Upper lobe of left lung (tissue), 6 donors: ENCODE results near the gene GTF2H3. TPM values are rescaled to one million over a fixed set of nuclear protein-coding genes. Genes with fewer than 3 reads are reported as not detected.
"Not testable (repeated sequence)": the region's sequence is repeated elsewhere in the genome, so short reads cannot be mapped to it uniquely, and the experiment has no call there.

ENCODE experiments used
- ATAC-seq, 2 donors: fragments of 200-7000 bp; cut with Tn5 transposase; one replicate each; pipeline ENCODE4 v1.9.1; 2022; ENCODE audit warnings: mild to moderate bottlenecking in 2 of 2, moderate library complexity in 2 of 2; ENCODE audit not compliant: low FRiP score in 2 of 2
- DNase-seq, 2 donors: peaks; one replicate each; pipeline ENCODE4 v3.0.0-alpha.2; 2019 to 2020
- H3K27ac ChIP-seq, 4 donors: fragments of 200-600 bp; sonication (generic); one replicate each; pipeline ENCODE4 v1.5.1; 2016 to 2019
- H3K27me3 ChIP-seq, 4 donors: fragments of 200-600 bp; sonication (generic); one replicate each; pipeline ENCODE4 v1.5.1; 2017 to 2019
- H3K36me3 ChIP-seq, 4 donors: fragments of 200-600 bp; sonication (generic); one replicate each; pipeline ENCODE4 v1.5.1; 2016 to 2019
- H3K4me1 ChIP-seq, 4 donors: fragments of 200-600 bp; sonication (generic); one replicate each; pipeline ENCODE4 v1.5.1; 2018 to 2019
- H3K4me3 ChIP-seq, 4 donors: fragments of 200-600 bp; sonication (generic); one replicate each; pipeline ENCODE4 v1.5.1; 2017 to 2019; ENCODE audit warnings: mild to moderate bottlenecking in 2 of 4, moderate library complexity in 1 of 4
- H3K9me3 ChIP-seq, 4 donors: fragments of 200-600 bp; sonication (generic); one replicate each; pipeline ENCODE4 v1.5.1; 2018 to 2019
- CTCF ChIP-seq, 6 experiments: fragments of 450-650 bp in 4 of 6; fragments of 200-600 bp in 2 of 6; sonication (generic) in 2 of 6; IDR thresholded peaks; one replicate each; pipeline ENCODE4 v1.5.1; 2016 to 2019; ENCODE audit warnings: antibody characterized with exemption in 6 of 6
- EP300 ChIP-seq, 4 donors: sonication (generic); formaldehyde crosslinking; IDR thresholded peaks; one replicate each; pipeline ENCODE4 v1.5.1; 2017; ENCODE audit warnings: antibody characterized with exemption in 4 of 4, control low read depth in 2 of 4
- POLR2A ChIP-seq, 4 donors: fragments of 450-650 bp; IDR thresholded peaks; one replicate each; pipeline ENCODE4 v1.5.1; 2016 to 2017; ENCODE audit warnings: antibody characterized with exemption in 4 of 4, mild to moderate bottlenecking in 2 of 4
- POLR2AphosphoS5 ChIP-seq, 2 donors: sonication (generic); formaldehyde crosslinking; IDR thresholded peaks; one replicate each; pipeline ENCODE4 v1.5.1; 2017; ENCODE audit warnings: antibody characterized with exemption in 2 of 2
- WGBS, 2 donors: methylation state at CpG; one replicate each; pipeline ENCODE4 v1.1.5; 2017 to 2018; 5-methylcytosine and 5-hydroxymethylcytosine counted together
- total RNA-seq, 6 donors: library from RNA; depleted of rRNA in 4 of 6; stranded (reverse); fragments of >200 nt in 4 of 6; gene quantifications; one replicate each; pipeline versions ENCODE4 v1.1.0 to v1.2.1, GENCODE V29; 2016 to 2021
- donor health status: DM: no; HTN: no; CAD: no; lungs with moderate emphysema.
- donor health status: DM: no; HTN: yes; CAD: no; lungs with severe emphysema.

The GTF2H3 gene
- total RNA-seq, 6 donors from 2014 or later = 9.8 to 22.3 (median 16.8) TPM

GRCh38 chr12:123602651-123603195, 30.9 kb upstream of the GTF2H3 start:
- peaks cover 0 to 45% (median 22%) of the 10 kb centered on the region in 4 donors for H3K36me3 ChIP-seq
- peaks cover 16 to 37% (median 23%) of the 10 kb centered on the region in 4 donors for H3K4me1 ChIP-seq
- H3K27ac ChIP-seq = peak overlapping the region; percentile 83 to 96 (median 88)
- TF ChIP-seq POLR2AphosphoS5 (IDR thresholded peaks at IDR 0.05) = no peak
- H3K9me3 ChIP-seq = no peaks in the 10 kb centered on the region
- H3K4me3 ChIP-seq = peak overlapping the region; percentile 86 to 100 (median 99)
- no peak for DNase-seq
- 9% methylated on average over 7 of the region's 7 CpGs for WGBS, 2 donors
- no peak for ATAC-seq
- H3K27me3 ChIP-seq = no peaks in the 10 kb centered on the region

- Histone ChIP-seq H3K4me1 (peaks cover 16 to 37% (median 23%) of the 10 kb centered on the region in 4 donors), H3K36me3 (peaks cover 6 to 45% (median 23%) of the 10 kb centered on the region in 4 donors), H3K4me3 (peak overlapping the region in 1 of 4 donors; percentile 99)
- H3K27ac ChIP-seq, H3K27me3 ChIP-seq, ATAC-seq, H3K9me3 ChIP-seq, DNase-seq: not testable (repeated sequence)
- 81 to 94% methylated on average over 11 of the region's 11 CpGs for WGBS, 2 donors
Measured at GRCh38 chr12:123603495-123603894, 30.1 kb upstream of the GTF2H3 start.

GRCh38 chr12:123607756-123608155, 25.9 kb upstream of the GTF2H3 start:
- Histone ChIP-seq H3K27ac (no peak overlapping the region), H3K4me3 (no peak overlapping the region), H3K9me3 (no peaks in the 10 kb centered on the region), H3K27me3 (no peaks in the 10 kb centered on the region), H3K36me3 (peaks cover 30 to 80% (median 58%) of the 10 kb centered on the region in 4 donors), H3K4me1 (peaks cover 4 to 21% (median 14%) of the 10 kb centered on the region in 4 donors)
- 67 to 96% methylated on average over 4 of the region's 4 CpGs for WGBS, 2 donors
- no peak for TF ChIP-seq POLR2AphosphoS5 (IDR thresholded peaks at IDR 0.05)
- TF ChIP-seq POLR2A (IDR thresholded peaks at IDR 0.05) = no peak
- no peak for TF ChIP-seq CTCF (IDR thresholded peaks at IDR 0.05)
- no peak for TF ChIP-seq EP300 (IDR thresholded peaks at IDR 0.05)
- no peak for DNase-seq
- no peak for ATAC-seq

GRCh38 chr12:123608182-123608581, 25.4 kb upstream of the GTF2H3 start:
- Histone ChIP-seq H3K4me3 (no peak overlapping the region), H3K27ac (no peak overlapping the region), H3K36me3 (peaks cover 31 to 84% (median 62%) of the 10 kb centered on the region in 4 donors), H3K27me3 (no peaks in the 10 kb centered on the region), H3K9me3 (no peaks in the 10 kb centered on the region), H3K4me1 (peaks cover 0 to 16% (median 10%) of the 10 kb centered on the region in 4 donors)
- TF ChIP-seq CTCF (IDR thresholded peaks at IDR 0.05) = no peak
- no peak for TF ChIP-seq POLR2A (IDR thresholded peaks at IDR 0.05)
- TF ChIP-seq EP300 (IDR thresholded peaks at IDR 0.05) = no peak
- no peak for TF ChIP-seq POLR2AphosphoS5 (IDR thresholded peaks at IDR 0.05)
- DNase-seq (no peak), ATAC-seq (no peak)
- WGBS, 2 donors = 88 to 91% methylated on average over 8 of the region's 8 CpGs

- no peaks in the 10 kb centered on the region for H3K9me3 ChIP-seq
- no peak for TF ChIP-seq POLR2A (IDR thresholded peaks at IDR 0.05)
- TF ChIP-seq EP300 (IDR thresholded peaks at IDR 0.05) = no peak
- TF ChIP-seq CTCF (IDR thresholded peaks at IDR 0.05) = no peak
- no peak for TF ChIP-seq POLR2AphosphoS5 (IDR thresholded peaks at IDR 0.05)
- no peaks in the 10 kb centered on the region for H3K4me1 ChIP-seq
- H3K27me3 ChIP-seq = no peaks in the 10 kb centered on the region
- DNase-seq = no peak
- no peak overlapping the region for H3K27ac ChIP-seq
- ATAC-seq = no peak
- H3K36me3 ChIP-seq = peaks cover 45 to 99% (median 87%) of the 10 kb centered on the region in 4 donors
- H3K4me3 ChIP-seq = no peak overlapping the region
- 93 to 98% methylated on average over 2 of the region's 2 CpGs for WGBS, 2 donors
Measured at GRCh38 chr12:123614110-123614509, 19.5 kb upstream of the GTF2H3 start.

- DNase-seq (no peak), ATAC-seq (no peak)
- no peaks in the 10 kb centered on the region for H3K9me3 ChIP-seq
- H3K27ac ChIP-seq = no peak overlapping the region
- TF ChIP-seq POLR2AphosphoS5 (IDR thresholded peaks at IDR 0.05) = no peak
- no peak for TF ChIP-seq EP300 (IDR thresholded peaks at IDR 0.05)
- no peak for TF ChIP-seq POLR2A (IDR thresholded peaks at IDR 0.05)
- TF ChIP-seq CTCF (IDR thresholded peaks at IDR 0.05) = no peak
- no peaks in the 10 kb centered on the region for H3K27me3 ChIP-seq
- H3K4me1 ChIP-seq = no peaks in the 10 kb centered on the region
- 83 to 90% methylated on average over 4 of the region's 4 CpGs for WGBS, 2 donors
- no peak overlapping the region for H3K4me3 ChIP-seq
- peaks cover 43 to 99% (median 85%) of the 10 kb centered on the region in 4 donors for H3K36me3 ChIP-seq
Measured at GRCh38 chr12:123614531-123614930, 19.1 kb upstream of the GTF2H3 start.
